GM12892 (cell line): Measurements from ENCODE around the gene TUBGCP2.

Experiments
- POLR2A ChIP-seq: IDR thresholded peaks from 2 replicates; pipeline ENCODE4 v1.6.1; 2011; ENCODE audit warnings: low read depth, low read length, control low read depth
- POLR2AphosphoS5 ChIP-seq: IDR thresholded peaks from 2 replicates; pipeline ENCODE4 v1.6.1; 2011; ENCODE audit warnings: low read depth, low read length, control low read depth
- TAF1 ChIP-seq: IDR thresholded peaks from 2 replicates; pipeline ENCODE4 v1.6.1; 2011; ENCODE audit warnings: low read depth, mild to moderate bottlenecking, control low read depth, low read length, borderline replicate concordance

GRCh38 chr10:133310789-133311188, 2.1 kb upstream of the TUBGCP2 start:
- no peak for TF ChIP-seq POLR2AphosphoS5
- no peak for TF ChIP-seq POLR2A
- TF ChIP-seq TAF1, result no peak
